OCI-M2 (cell line): ENCODE results near the gene UCKL1.
A peak's percentile ranks its signal among the peaks of the same experiment; 100 is the strongest.
"Not testable (repeated sequence)": the region's sequence is repeated elsewhere in the genome, so short reads cannot be mapped to it uniquely, and the experiment has no call there.

ENCODE experiments used
- DNase-seq: peaks from one replicate; lab custom pipeline; 2025; ENCODE audit not compliant: unreplicated experiment; lab: John Stamatoyannopoulos, UW

The UCKL1 gene

GRCh38 chr20:63924241-63924640 is 32.0 kb downstream of the UCKL1 start:
- no peak for DNase-seq

DNA sequence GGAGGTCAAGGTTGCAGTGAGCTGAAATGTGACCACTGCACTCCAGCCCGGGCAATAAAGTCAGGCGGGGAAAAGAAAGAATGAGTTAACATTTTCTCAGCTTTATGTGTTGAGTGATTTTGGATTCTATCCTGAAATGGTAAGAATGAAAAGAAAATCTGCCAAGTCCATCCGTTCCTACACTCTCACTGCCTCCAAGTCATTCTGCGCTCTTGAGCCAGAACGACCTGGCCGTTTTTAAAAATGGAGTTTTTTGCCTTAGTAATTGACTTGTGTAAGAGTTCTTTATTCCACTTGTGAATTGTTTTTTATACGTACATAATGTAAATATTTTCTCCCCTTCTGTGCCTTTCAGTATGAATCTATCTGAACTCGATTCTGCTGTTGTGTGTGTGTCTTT is 32.6 kb downstream of the UCKL1 start:
- DNase-seq = no peak

DNA sequence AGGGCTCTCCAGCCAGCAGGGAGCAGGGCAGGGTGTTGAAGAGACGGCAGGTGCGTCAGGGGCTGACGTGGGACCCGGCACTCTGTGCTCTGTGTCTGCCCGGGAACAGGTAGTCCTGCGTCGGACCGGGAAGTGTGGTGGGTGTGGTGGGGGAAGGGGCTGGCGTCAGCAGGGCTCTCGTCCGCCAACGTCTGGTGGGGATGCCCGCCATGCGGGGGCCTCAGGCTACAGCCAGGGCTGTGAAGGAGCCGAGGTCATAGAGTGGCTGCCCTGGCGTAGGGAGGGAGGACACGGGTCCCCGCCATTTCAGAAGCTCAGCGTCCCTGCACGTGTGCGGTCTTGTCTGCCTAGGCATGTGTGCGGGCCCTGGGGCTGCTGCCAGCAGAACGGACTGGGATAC is 36.0 kb downstream of the UCKL1 start:
- DNase-seq = no peak

GRCh38 chr20:63919130-63919529 is 37.1 kb downstream of the UCKL1 start:
- DNase-seq = no peak

DNA sequence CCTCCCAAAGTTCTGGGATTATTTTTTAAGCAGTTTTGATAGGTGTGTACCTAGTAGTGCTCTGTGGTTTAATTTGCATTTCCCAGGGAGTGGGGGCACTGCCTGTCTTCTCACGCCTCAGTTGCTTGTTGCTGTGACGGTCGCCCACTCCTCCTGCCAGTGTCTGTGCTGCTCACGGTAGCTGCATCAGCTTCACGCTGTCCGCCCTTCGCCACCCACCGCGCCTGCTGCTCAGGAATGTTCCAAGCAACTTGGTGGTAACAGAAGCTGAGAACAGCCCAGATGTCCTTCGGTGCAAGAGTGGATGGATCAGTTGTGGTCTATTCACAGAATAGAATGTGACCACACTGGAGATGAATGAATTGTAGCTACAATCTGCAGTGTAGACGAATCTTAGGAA is 38.4 kb downstream of the UCKL1 start:
- no peak for DNase-seq

DNA sequence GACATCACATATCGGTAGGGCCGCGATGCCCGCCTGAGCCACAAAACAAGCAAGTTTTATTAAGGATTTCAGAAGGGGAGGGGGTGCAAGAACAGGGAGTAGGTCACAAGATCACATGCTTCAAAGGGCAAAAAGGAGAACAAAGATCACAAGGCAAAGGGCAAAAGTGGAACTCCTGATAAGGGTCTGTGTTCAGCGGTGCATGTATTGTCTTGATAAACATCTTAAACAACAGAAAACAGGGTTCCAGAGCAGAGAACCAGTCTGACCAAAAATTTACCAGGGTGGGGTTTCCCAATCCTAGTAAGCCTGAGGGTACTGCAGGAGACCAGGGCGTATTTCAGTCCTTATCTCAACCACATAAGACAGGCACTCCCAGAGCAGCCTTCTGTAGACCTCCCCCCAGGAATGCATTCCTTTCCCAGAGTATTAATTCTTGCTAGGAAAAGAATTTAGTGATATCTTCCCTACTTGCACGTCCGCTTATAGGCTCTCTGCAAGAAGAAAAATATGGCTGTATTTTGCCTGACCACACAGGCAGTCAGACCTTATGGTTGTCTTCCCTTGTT is 39.8 kb downstream of the UCKL1 start:
- DNase-seq = not testable (repeated sequence)

DNA sequence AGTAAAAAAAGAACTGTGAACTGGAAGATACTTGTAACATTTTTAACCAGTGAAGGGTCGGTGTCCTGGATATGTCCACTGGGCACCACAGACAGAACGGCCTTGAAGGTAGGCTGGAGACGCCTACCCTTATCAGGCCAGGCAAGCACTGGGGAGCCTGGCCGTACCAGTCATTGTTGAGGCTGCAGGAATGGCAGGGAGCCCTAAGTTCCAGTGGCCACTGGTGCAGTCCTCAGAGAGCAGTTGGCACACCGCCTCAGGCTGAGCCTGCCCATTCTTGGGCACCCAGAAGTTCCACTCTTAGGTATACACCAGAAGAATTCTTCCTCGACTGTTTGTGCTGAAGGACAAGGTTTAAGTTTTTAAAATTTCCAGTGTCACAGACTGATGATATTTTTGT is 40.7 kb downstream of the UCKL1 start:
- DNase-seq = no peak

GRCh38 chr20:63913768-63914167 is 42.4 kb downstream of the UCKL1 start:
- DNase-seq = no peak

DNA sequence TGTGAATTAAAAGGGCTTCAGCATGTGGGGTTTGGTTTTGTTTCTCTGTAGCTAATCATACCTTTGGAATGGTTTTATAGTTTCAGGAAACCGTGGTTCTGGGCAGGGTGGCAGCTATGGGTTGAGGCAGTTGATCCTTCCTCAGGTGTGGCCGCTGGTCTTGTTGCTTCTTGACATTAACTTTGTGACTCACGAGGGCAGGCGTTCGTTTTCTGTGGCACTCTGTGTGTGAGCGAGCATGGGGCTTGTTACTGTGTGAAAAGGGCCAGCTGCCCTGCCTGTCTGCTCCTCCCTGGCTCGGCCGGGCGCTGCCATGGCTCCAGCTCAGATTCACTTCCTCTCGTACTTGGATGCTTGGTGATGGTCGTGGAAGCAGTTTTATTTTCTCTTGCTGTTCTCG is 45.0 kb downstream of the UCKL1 start:
- no peak for DNase-seq

- DNase-seq = no peak
These were observed 48.1 kb downstream of the UCKL1 start for GRCh38 chr20:63908008-63908682.

DNA sequence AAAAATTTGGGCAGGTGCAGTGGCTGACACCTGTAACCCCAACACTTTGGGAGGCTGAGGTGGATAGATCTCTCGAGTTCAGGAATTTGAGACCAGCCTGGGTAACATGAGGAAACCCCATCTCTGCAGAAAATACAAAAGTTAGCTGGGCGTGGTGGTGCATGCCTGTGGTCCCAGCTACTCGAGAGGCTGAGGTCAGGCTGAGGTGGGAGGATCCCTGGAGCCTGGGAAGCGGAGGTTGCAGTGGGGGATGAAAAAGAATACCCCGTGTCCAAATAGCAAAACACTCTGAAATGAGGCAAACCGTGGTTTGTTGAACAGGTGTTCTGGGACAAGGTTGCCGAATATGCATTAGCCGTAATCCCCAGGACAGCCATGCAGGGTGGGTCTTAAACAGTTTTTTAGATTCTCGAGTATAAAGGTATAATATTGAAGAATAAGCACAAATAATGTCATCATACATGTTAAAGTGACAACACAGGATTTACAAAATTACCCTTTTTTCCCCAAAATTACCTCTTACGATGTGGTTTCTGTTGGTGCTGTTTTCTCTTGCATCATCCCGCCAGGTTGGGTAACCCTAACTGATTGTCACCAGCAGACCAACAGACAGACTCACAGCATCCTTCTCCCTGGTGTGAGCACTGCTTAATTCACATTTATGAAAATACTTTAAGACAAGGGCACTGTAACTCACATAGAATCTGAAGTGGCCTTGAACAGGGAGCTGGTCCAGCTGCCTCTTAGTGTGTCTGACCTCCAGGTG is 52.2 kb downstream of the UCKL1 start:
- DNase-seq = no peak

GRCh38 chr20:63900413-63900812 is 55.8 kb downstream of the UCKL1 start:
- DNase-seq = no peak

DNA sequence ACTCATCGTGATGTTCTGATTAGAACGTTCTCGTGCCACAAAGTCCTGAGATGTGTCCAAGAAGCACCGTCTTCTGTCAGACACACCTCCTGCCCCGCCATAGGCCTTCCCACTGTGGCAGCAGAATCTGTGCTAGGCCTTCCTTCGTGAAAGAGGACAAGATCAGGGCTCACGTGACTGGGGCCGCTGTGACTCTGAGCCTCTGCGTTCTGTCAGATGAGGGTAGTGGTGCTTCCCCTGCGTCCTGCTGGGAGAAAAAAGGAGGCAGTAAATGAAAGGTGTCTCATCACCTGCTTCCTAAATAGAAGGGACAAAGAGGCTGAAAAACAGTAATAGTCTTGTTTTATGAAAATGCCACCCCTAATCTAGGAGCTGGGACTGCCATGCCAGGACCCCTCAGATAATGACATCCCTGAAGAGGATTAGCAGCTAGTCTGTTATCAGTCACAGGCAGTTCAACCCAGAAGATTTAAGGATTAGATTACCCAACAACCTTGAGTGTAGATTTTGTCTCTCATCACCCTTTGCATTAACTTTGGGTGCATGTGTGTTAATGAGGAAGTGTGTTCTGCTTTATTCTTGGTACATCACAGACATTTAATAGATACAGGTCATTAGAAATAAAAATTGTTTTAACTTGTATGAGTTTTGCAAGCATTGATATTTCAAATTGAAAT is 57.2 kb downstream of the UCKL1 start:
- no peak for DNase-seq

GRCh38 chr20:63897978-63898561 is 58.1 kb downstream of the UCKL1 start:
- DNase-seq = no peak

DNA sequence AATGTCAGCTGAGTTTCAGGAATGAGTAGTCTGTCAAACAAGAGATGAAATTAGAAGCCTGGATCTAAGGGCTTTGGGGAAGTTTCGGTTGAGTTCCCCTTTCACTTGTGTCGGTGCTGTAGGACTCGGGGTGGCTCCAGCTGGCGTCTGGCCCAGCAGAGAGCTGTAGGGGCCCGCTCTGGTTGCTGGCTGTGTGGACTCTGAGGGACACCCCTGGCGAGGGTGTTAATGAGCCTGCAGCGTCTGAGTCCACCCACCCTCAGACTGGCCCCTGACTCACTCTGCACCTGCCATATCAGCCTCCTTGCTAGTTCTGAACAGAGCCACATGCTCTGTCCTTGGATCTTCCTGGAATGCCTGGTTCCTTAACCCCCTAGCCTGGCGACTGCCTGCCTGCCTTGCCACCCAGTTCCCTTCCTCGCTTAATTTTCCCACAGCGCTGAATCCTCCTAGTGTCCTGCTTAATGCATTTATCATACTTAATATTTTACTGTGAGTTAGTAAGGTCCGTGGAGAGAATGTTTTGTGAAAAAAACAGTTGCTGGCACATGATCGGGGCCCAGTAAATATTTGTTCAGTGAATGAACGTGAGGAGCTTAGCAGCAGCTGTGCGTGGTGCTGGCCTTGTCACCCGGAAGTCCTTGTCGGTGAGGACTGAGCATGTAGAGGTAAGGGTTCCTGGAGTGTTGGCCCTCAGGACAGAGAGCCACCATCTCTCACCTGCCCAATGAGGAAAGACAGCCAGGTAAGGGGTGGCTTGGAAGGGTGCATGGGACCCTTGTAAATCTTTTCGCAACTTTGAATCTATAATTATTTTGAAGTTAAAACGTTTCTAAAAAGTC is 59.7 kb downstream of the UCKL1 start:
- no peak for DNase-seq

DNA sequence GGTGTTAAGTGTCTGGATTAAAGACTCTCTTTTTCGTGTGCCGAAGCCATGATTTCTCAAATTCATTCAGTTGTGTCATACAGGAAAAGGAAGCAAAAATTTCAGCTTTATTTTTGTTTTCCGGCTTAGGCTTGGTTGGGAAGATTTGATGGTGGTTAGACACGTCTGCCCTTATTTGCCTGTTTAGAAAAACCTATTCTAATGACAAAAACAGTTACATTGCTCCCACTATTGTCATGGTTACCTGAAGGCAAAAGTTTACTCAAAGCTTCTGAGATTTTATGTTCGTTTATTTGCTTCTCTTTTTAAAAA is 60.3 kb downstream of the UCKL1 start:
- DNase-seq = no peak

- no peak for DNase-seq
These were observed 60.8 kb downstream of the UCKL1 start for GRCh38 chr20:63895202-63895951.

GRCh38 chr20:63894358-63895201 is 61.6 kb downstream of the UCKL1 start, which contains the start of gene DNAJC5:
Gene DNAJC5, plus strand, starts transcription at chr20:63895126. Its CDS starts 33,220 bp downstream, at chr20:63928346.
- DNase-seq = peak; percentile 79

GRCh38 chr20:63893999-63894357 is 62.2 kb downstream of the UCKL1 start:
- no peak for DNase-seq
